ENCODE measurements around the gene TIMM21.

The TIMM21 gene

DNA sequence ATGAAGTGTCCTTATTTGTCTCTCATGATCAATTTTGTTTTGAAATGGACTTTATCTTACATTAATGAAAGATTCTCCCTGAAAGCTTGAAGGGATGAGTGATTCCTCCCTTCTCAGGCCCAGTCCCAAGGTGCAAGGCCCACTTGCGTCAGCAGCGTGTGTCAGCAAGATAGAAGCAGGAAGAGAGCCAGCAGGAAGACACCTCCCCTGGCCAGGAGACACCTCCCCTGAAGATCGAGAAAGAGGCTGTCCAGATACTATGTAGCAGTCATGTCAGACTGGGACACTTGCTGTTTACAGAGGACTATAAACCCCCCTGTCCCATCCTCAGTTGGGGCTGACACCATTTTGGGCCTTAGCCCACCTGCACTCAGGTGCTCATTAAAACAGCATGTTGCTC lies 38.3 kb downstream of the TIMM21 start:
- peak; percentile 21 to 51 for DNase-seq
- TF ChIP-seq GATA1 (IDR thresholded peaks at IDR 0.05; ENCODE audit: low read depth, low read length) (no peak), POLR2A (IDR thresholded peaks at IDR 0.05; ENCODE audit: low read length) (no peak)

DNA sequence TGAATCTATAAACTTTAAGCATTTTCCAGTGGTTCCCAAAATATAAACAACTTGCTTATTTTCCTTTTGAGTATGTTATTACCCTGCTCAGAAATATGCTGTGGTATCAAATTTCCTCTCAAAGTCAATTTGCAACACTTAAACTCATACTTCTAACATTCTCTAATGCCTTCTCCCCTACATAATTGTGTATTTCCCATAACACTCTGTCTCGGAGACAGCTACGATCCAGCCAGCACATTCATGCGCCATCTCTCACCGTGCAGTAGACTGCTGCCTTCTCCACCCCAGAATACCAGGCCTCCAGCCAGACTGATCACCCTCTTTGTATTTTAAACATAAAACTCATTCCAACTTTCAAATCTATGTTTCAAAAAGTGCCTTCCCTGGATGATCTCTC lies 41.8 kb downstream of the TIMM21 start:
- no peak for DNase-seq

DNA sequence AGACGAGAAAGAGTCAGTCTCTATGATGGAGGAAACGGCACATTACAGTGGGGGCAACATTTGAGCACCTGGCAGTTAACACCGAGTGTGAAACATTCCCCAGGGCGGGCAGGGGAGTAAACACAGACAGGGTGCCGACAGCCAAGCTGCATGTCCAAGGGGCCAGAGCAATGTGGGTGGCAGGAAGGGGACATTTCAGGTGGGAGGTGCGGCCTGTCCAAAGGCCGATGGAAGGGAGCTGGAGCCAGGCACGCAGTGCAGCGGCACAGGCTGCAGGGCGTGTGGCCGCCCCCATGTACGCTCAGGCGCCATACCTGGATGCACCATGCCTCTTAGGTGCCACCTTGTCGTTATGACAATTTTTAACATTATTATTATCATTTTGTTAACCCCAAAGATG lies 43.3 kb downstream of the TIMM21 start:
- TF ChIP-seq POLR2A (IDR thresholded peaks at IDR 0.05; ENCODE audit: low read length) (no peak), GATA1 (IDR thresholded peaks at IDR 0.05; ENCODE audit: low read depth, low read length) (no peak)
- DNase-seq, result no peak

More for the DNA sequence above, 41.8 kb downstream of the TIMM21 start:
- TF ChIP-seq GATA1 (IDR thresholded peaks at IDR 0.05; ENCODE audit: low read depth, low read length) (no peak), POLR2A (IDR thresholded peaks at IDR 0.05; ENCODE audit: low read length) (no peak)

DNA sequence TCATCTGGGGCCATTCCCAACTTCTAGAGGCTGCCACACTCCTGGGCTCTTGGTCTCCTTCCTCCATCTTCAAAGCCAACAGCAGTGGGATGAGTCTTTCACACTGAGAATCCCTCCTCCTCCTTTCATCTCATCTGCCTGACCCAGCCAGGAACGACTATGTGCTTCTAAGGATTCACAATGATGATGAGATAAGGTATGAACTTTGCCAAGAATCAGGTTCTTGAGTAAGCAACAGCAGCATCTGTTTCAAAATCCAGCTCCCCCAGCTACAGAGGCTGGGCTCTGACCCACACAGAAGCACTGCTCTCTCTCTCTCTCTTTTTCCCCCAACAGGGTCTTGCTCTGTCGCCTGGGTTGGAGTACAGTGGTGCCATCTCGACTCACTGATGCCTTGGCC lies 46.4 kb downstream of the TIMM21 start:
- TF ChIP-seq GATA1 (IDR thresholded peaks at IDR 0.05; ENCODE audit: low read depth, low read length) (no peak), POLR2A (IDR thresholded peaks at IDR 0.05; ENCODE audit: low read length) (no peak)
- DNase-seq, result no peak

DNA sequence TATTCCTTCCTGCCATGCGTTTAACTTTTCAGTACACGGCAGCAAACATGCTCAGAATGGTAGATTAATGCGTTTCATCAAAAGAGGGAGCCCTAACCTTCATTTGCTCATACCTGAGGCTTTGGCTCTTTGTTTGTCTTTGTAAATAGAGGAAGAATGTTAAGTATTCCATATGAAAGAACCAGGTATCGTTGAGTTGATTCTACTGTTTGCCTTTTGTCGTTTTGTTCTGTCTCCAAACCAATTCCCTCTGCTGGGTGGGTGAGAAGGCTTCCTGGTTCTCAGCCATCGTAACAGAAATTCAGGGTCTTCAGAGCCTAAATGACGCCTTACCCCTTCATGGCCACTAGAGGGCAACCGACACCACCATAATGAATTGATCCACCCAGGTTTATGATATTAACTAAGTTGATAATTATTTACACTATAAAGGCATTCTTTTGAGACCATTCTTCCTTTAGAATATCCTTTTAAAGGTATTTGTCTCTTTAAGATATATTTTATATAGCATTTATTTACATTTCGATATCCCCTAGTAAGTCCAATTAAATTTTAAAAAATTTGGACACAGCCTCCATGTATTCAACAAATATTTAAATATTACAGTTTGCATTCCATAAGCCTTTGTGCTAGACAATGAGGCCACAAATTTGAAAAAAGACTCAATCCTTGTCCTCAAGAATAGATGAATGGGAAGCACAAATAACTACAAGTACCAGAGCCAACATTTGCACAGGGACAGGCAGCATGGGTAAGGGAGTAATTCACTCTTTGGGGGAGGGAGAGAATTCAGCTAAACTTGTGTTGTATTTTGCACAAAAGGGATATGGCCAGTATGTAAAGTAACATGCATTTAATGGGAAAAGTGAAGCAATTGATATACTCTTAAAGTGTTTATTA lies 48.1 kb downstream of the TIMM21 start:
- DNase-seq, result peak; percentile 85 to 91
- no peak for TF ChIP-seq POLR2A (IDR thresholded peaks at IDR 0.05; ENCODE audit: low read length)
- TF ChIP-seq GATA1 (IDR thresholded peaks at IDR 0.05; ENCODE audit: low read depth, low read length), result no peak

DNA sequence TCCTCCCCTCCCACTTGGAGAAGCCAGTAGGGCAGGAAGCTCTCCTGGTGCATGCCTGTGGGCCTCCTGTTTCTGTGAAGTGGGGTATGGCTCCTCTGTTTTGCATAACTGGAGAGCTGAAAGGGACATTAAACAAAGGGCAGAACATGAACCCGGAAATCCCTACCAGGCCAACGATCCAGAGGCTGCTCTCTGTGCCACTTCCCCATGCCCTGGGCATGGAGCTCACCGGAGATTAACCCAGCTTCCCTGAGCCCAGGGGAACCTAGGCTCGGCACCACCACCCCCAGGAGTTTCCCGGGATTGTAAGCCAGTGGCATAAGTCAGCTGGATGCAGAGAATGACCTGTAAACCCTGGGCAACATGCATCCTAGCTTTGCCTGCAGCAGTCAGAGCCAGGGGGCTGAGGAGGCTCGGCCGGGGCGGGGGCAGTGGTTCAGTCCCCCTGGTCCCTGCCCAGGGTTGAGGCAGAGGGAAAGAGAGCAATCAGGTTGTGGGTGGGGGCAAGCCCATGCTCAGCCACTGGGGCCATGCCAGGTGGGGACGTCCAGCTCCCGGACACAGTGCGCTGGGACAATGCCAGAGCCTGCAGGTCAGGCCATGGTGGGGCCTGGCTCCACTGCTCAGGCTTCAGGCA lies 49.5 kb downstream of the TIMM21 start:
- TF ChIP-seq POLR2A (IDR thresholded peaks at IDR 0.05; ENCODE audit: low read length), result no peak
- no peak for TF ChIP-seq GATA1 (IDR thresholded peaks at IDR 0.05; ENCODE audit: low read depth, low read length)
- DNase-seq, result no peak

DNA sequence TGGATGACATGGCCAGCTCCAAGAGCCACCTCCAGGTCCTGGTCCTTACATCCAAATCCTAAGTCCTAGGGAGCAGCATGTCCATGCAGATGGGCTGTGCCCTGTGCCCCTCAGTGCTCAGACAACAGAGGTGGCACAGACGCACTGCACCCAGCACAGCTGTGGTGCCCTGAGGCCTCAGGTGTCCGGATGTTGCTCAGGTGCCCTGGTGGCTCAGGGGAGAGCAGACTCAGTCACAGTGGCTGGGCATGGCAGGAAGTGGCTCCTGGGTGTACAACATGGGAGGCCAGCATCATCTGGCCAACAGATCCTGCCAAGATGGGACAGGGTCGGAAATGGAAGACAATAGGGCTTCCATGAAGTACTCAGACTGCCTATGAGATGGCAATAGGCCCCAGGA lies 50.1 kb downstream of the TIMM21 start:
- DNase-seq, result no peak
- TF ChIP-seq POLR2A (IDR thresholded peaks at IDR 0.05; ENCODE audit: low read length) (no peak), GATA1 (IDR thresholded peaks at IDR 0.05; ENCODE audit: low read depth, low read length) (no peak)

DNA sequence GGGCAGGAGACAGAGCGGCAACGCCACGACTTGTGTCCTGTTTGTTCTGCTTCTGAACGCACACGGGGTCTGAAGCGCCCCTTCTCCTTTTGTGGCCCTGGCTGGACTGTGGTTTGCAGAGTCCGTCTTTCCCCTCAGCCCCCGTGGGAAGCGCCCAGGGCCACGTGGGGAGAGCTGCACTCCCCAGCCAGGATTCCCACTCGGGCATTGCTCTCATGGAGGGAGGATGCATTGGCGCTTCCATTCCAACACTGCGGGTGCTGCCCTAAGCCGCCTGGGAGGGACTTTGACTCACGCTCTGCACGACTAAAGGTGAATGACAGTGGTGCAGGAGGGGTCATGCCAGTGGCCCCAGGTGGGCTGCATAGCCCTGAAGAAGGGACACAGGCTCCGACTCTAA lies 52.5 kb downstream of the TIMM21 start:
- TF ChIP-seq POLR2A (IDR thresholded peaks at IDR 0.05; ENCODE audit: low read length) (no peak), GATA1 (IDR thresholded peaks at IDR 0.05; ENCODE audit: low read depth, low read length) (no peak)
- DNase-seq, result no peak

DNA sequence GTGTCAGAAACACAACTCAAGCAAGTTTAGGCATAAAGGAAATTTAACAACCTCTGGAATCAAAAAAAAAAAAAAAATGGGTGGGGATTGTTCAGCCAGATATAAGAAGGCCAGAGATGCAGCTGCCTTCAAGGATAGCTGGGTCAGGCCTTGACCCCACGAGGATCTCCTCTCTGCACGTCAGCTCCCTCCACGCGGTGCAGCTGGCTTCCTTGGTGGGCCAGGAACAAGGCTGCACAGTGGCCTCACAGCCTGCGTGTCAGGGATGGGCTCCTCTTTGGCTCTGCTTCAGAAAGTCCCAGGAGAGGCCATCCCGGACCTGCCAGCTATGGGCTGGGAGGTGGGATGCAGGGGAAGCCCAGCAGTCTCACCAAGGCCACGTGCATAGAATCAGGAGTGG lies 55.5 kb downstream of the TIMM21 start:
- DNase-seq, result peak in 1 of 2 experiments; percentile 33
- TF ChIP-seq POLR2A (IDR thresholded peaks at IDR 0.05; ENCODE audit: low read length), result no peak
- TF ChIP-seq GATA1 (IDR thresholded peaks at IDR 0.05; ENCODE audit: low read depth, low read length), result no peak

DNA sequence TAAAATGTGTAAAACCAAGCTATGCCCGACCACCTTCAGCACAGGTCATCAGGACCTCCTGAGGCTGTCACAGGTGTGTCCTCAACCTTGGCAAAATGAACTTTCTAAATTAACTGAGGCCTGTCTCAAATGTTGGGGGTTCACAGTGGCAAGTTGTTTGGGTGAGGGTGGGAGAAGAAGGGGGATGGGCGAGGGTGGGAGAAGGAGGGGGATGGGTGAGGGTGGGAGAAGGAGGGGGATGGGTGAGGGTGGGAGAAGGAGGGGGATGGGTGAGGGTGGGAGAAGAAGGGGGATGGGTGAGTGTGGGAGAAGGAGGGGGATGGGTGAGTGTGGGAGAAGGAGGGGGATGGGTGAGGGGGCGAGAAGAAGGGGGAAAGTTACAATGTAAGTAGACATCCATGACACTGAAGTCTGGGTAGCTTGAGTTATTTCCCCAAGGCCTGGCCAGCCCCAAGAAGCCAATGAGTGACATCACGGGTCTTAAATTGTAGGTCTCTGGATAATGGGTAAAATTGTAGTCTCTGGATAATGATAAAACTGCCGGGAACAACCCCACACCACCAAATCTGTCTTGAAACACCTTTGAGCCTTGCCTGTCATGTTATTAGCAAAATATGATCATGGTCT lies 56.3 kb downstream of the TIMM21 start:
- TF ChIP-seq POLR2A (IDR thresholded peaks at IDR 0.05; ENCODE audit: low read length) (no peak), GATA1 (IDR thresholded peaks at IDR 0.05; ENCODE audit: low read depth, low read length) (no peak)
- DNase-seq, result peak; percentile 48 to 73

Measured in erythroblast (primary cell).